Mesenchymal stem cell (in vitro differentiated cells and primary cell): ENCODE data around the gene CARD11.

Source experiments
- DNase-seq: peaks from one replicate; pipeline ENCODE4 v3.0.0-alpha.2; 2013
- H2AFZ ChIP-seq: one replicate; pipeline ENCODE4 v1.6.1; 2013; ENCODE audit warnings: low read depth, mild to moderate bottlenecking, control low read depth, inconsistent platforms, low read length, moderate library complexity
- H2AK5ac ChIP-seq: 2 replicates; pipeline ENCODE4 v1.6.1; 2013; ENCODE audit warnings: low read length, moderate library complexity, mild to moderate bottlenecking, inconsistent platforms; ENCODE audit not compliant: severe bottlenecking
- H2BK120ac ChIP-seq: one replicate; pipeline ENCODE4 v1.6.1; 2013; ENCODE audit warnings: low read depth, mild to moderate bottlenecking, inconsistent platforms, low read length, moderate library complexity
- H2BK12ac ChIP-seq, 2 experiments: one replicate each; pipeline ENCODE4 v1.6.1; 2013; ENCODE audit warnings: inconsistent platforms in 2 of 2, low read length in 2 of 2, mild to moderate bottlenecking in 2 of 2, moderate library complexity in 2 of 2, control low read depth in 1 of 2
- H2BK15ac ChIP-seq: one replicate; pipeline ENCODE4 v1.6.1; 2013; ENCODE audit warnings: mild to moderate bottlenecking, low read depth, inconsistent platforms; ENCODE audit not compliant: poor library complexity, severe bottlenecking
- H2BK5ac ChIP-seq: 2 replicates; pipeline ENCODE4 v1.6.1; 2013; ENCODE audit warnings: low read depth, mild to moderate bottlenecking, low read length, control low read depth, inconsistent platforms; ENCODE audit not compliant: poor library complexity, severe bottlenecking
- H3K14ac ChIP-seq, 2 experiments: one replicate each; pipeline ENCODE4 v1.6.1; 2013; ENCODE audit warnings: inconsistent platforms in 2 of 2, low read length in 2 of 2, control low read depth in 1 of 2, mild to moderate bottlenecking in 1 of 2, moderate library complexity in 1 of 2
- H3K18ac ChIP-seq, 2 experiments: one replicate each; pipeline ENCODE4 v1.6.1; 2013; ENCODE audit warnings: inconsistent platforms in 2 of 2, low read length in 2 of 2, control low read depth in 1 of 2, low read depth in 1 of 2, mild to moderate bottlenecking in 1 of 2
- H3K23ac ChIP-seq, 2 experiments: one replicate each; pipeline ENCODE4 v1.6.1; 2013; ENCODE audit warnings: inconsistent platforms in 2 of 2, low read length in 2 of 2, mild to moderate bottlenecking in 2 of 2, moderate library complexity in 2 of 2, control low read depth in 1 of 2
- H3K27ac ChIP-seq: 2 replicates; pipeline ENCODE4 v1.5.1; 2013; ENCODE audit warnings: mild to moderate bottlenecking, moderate library complexity, low read length, control low read depth, inconsistent platforms; ENCODE audit not compliant: poor library complexity, severe bottlenecking
- H3K27me3 ChIP-seq, 2 experiments: 2 replicates each; pipeline versions ENCODE4 v1.6.1 to v1.7.0; 2013; ENCODE audit warnings: low read length in 2 of 2, mild to moderate bottlenecking in 2 of 2, moderate library complexity in 2 of 2, control low read depth in 1 of 2, inconsistent platforms in 1 of 2; ENCODE audit not compliant: control insufficient read depth in 1 of 2, insufficient read depth in 1 of 2
- H3K36me3 ChIP-seq, 2 experiments: 2 replicates each; pipeline versions ENCODE4 v1.6.1 to v1.7.0; 2013; ENCODE audit warnings: low read length in 2 of 2, control low read depth in 1 of 2, inconsistent platforms in 1 of 2, low read depth in 1 of 2, mild to moderate bottlenecking in 1 of 2; ENCODE audit not compliant: insufficient read depth in 2 of 2, control insufficient read depth in 1 of 2
- H3K4ac ChIP-seq, 2 experiments: one replicate each; pipeline ENCODE4 v1.6.1; 2013; ENCODE audit warnings: inconsistent platforms in 2 of 2, low read length in 2 of 2, mild to moderate bottlenecking in 2 of 2, moderate library complexity in 2 of 2, control low read depth in 1 of 2, low read depth in 1 of 2
- H3K4me1 ChIP-seq: 2 replicates; pipeline ENCODE4 v1.6.1; 2013; ENCODE audit warnings: low read depth, low read length, control low read depth; ENCODE audit not compliant: control insufficient read depth, insufficient read depth
- H3K4me2 ChIP-seq: 2 replicates; pipeline ENCODE4 v1.6.1; 2013; ENCODE audit warnings: low read length, mild to moderate bottlenecking, inconsistent platforms; ENCODE audit not compliant: poor library complexity, severe bottlenecking
- H3K4me3 ChIP-seq, 2 experiments: 2 replicates each; pipeline versions ENCODE4 v1.5.1 to v1.7.0; 2013; ENCODE audit warnings: low read length in 2 of 2, mild to moderate bottlenecking in 2 of 2, control low read depth in 1 of 2, low read depth in 1 of 2; ENCODE audit not compliant: insufficient read depth in 1 of 2
- H3K79me1 ChIP-seq: replicated peaks from 2 replicates; pipeline ENCODE4 v1.6.1; 2013; ENCODE audit warnings: mild to moderate bottlenecking, control low read depth, low read length, inconsistent platforms; ENCODE audit not compliant: poor library complexity, severe bottlenecking
- H3K9ac ChIP-seq: 2 replicates; pipeline ENCODE4 v1.7.0; 2013; ENCODE audit warnings: mild to moderate bottlenecking, low read length, moderate library complexity
- H3K9me3 ChIP-seq: 2 replicates; pipeline ENCODE4 v1.7.0; 2013; ENCODE audit warnings: mild to moderate bottlenecking, low read length; ENCODE audit not compliant: control insufficient read depth
- H4K8ac ChIP-seq: one replicate; pipeline ENCODE4 v1.6.1; 2013; ENCODE audit warnings: inconsistent platforms, mild to moderate bottlenecking, low read length, moderate library complexity
- H4K91ac ChIP-seq: one replicate; pipeline ENCODE4 v1.6.1; 2013; ENCODE audit warnings: mild to moderate bottlenecking, low read length, inconsistent platforms
- WGBS: methylation state at CpG from one replicate; pipeline ENCODE4 v1.1.7; 2013; ENCODE audit warnings: mixed read lengths; 5-methylcytosine and 5-hydroxymethylcytosine counted together

CARD11 gene

GRCh38 chr7:2862831-2863361, 180.8 kb downstream of the CARD11 start:
- peak; percentile 91 for DNase-seq
- H3K14ac ChIP-seq, result peak overlapping the region in 1 of 2 experiments; percentile 97
- peak overlapping the region; percentile 90 for H3K9ac ChIP-seq
- H2AK5ac ChIP-seq, result peak overlapping the region; percentile 92
- H3K4me2 ChIP-seq, result no peak overlapping the region
- peak overlapping the region; percentile 100 for H4K91ac ChIP-seq
- H2BK15ac ChIP-seq, result peak overlapping the region; percentile 100
- H3K4ac ChIP-seq, result peak overlapping the region; percentile 100
- peak overlapping the region; percentile 100 for H4K8ac ChIP-seq
- H3K79me1 ChIP-seq, result no peaks in the 10 kb centered on the region
- H3K18ac ChIP-seq, result peak overlapping the region; percentile 99 to 100
- H2BK120ac ChIP-seq, result peak overlapping the region; percentile 100
- no peaks in the 10 kb centered on the region for H3K36me3 ChIP-seq
- H3K4me3 ChIP-seq, result peak overlapping the region in 1 of 2 experiments; percentile 65
- H2BK5ac ChIP-seq, result peak overlapping the region; percentile 77
- WGBS, result 62% methylated on average over 22 of the region's 22 CpGs
- peak overlapping the region; percentile 97 to 100 for H2BK12ac ChIP-seq
- H3K27me3 ChIP-seq, result no peaks in the 10 kb centered on the region
- H3K23ac ChIP-seq, result peak overlapping the region; percentile 66
- no peaks in the 10 kb centered on the region for H3K9me3 ChIP-seq
- no peak overlapping the region for H2AFZ ChIP-seq
- H3K4me1 ChIP-seq, result peaks cover 23% of the 10 kb centered on the region
- H3K27ac ChIP-seq, result peak overlapping the region; percentile 96

- Histone ChIP-seq H2BK12ac (no peak overlapping the region), H2AFZ (no peak overlapping the region), H3K23ac (no peak overlapping the region), H3K36me3 (no peaks in the 10 kb centered on the region), H3K27ac (no peak overlapping the region), H3K4ac (no peak overlapping the region), H2BK15ac (no peak overlapping the region), H3K79me1 (no peaks in the 10 kb centered on the region), H3K4me2 (no peak overlapping the region), H3K4me3 (no peak overlapping the region), H3K4me1 (peaks cover 23% of the 10 kb centered on the region), H3K9me3 (no peaks in the 10 kb centered on the region), H2BK120ac (no peak overlapping the region), H3K27me3 (no peaks in the 10 kb centered on the region), H3K14ac (no peak overlapping the region), H4K8ac (no peak overlapping the region), H3K18ac (no peak overlapping the region), H2AK5ac (no peak overlapping the region), H2BK5ac (no peak overlapping the region), H3K9ac (no peak overlapping the region), H4K91ac (no peak overlapping the region)
- no peak for DNase-seq
- WGBS, result 100% methylated on average over 2 of the region's 4 CpGs
Observed at GRCh38 chr7:2861509-2861908, 182.2 kb downstream of the CARD11 start.

GRCh38 chr7:2860627-2861133, 183.0 kb downstream of the CARD11 start:
- no peaks in the 10 kb centered on the region for H3K9me3 ChIP-seq
- no peak for DNase-seq
- H4K91ac ChIP-seq, result no peak overlapping the region
- H2AFZ ChIP-seq, result no peak overlapping the region
- H3K27ac ChIP-seq, result no peak overlapping the region
- H2BK5ac ChIP-seq, result no peak overlapping the region
- no peak overlapping the region for H3K4ac ChIP-seq
- 90% methylated on average over 11 of the region's 14 CpGs for WGBS
- no peak overlapping the region for H3K23ac ChIP-seq
- H2BK15ac ChIP-seq, result no peak overlapping the region
- no peak overlapping the region for H4K8ac ChIP-seq
- no peak overlapping the region for H2BK120ac ChIP-seq
- H3K9ac ChIP-seq, result no peak overlapping the region
- H3K4me2 ChIP-seq, result no peak overlapping the region
- peaks cover 23% of the 10 kb centered on the region for H3K4me1 ChIP-seq
- H2BK12ac ChIP-seq, result peak overlapping the region in 1 of 2 experiments; percentile 42
- H2AK5ac ChIP-seq, result no peak overlapping the region
- no peaks in the 10 kb centered on the region for H3K27me3 ChIP-seq
- H3K36me3 ChIP-seq, result no peaks in the 10 kb centered on the region
- H3K18ac ChIP-seq, result no peak overlapping the region
- H3K4me3 ChIP-seq, result no peak overlapping the region
- H3K14ac ChIP-seq, result no peak overlapping the region
- H3K79me1 ChIP-seq, result no peaks in the 10 kb centered on the region

GRCh38 chr7:2859952-2860351, 183.7 kb downstream of the CARD11 start:
- Histone ChIP-seq H3K18ac (no peak overlapping the region), H3K9ac (no peak overlapping the region), H2AK5ac (no peak overlapping the region), H4K91ac (no peak overlapping the region), H3K27me3 (no peaks in the 10 kb centered on the region), H2BK5ac (no peak overlapping the region), H3K4ac (no peak overlapping the region), H3K4me3 (no peak overlapping the region), H3K4me2 (no peak overlapping the region), H2AFZ (no peak overlapping the region), H3K9me3 (no peaks in the 10 kb centered on the region), H3K36me3 (no peaks in the 10 kb centered on the region), H3K79me1 (no peaks in the 10 kb centered on the region), H4K8ac (no peak overlapping the region), H2BK15ac (no peak overlapping the region), H3K23ac (no peak overlapping the region), H2BK12ac (peak overlapping the region; percentile 4 to 15), H3K14ac (no peak overlapping the region), H3K27ac (no peak overlapping the region), H2BK120ac (no peak overlapping the region), H3K4me1 (peaks cover 18% of the 10 kb centered on the region)
- 98% methylated on average over 3 of the region's 6 CpGs for WGBS
- no peak for DNase-seq
